ENCODE results near the gene SCUBE1. TPM values are rescaled to one million over a fixed set of nuclear protein-coding genes. Genes with fewer than 3 reads are reported as not detected.

Gene SCUBE1
- total RNA-seq, 2 experiments from 2014 or later: not detected

DNA sequence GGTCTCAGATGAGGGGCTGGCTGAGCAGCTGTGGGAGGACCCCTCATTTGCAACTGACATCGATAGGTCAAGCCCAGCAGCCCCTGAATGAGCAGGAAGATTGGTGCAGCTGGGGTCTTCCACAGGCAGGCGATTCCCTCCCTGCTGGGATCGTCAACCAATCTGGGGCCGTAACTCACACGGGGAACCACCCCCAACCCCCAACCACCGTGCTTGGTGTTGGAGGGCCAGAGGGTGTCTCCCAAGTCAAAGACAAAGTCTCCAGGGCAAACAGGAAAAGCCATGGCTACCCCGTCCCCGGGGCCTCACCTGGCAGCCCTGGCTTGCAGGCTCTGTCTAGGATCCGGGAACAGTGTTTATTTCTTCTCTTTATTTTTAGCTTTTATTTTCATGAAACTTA is 26.9 kb upstream of the SCUBE1 start:
- BruUV-seq (replicated peaks): no TSS peak
- CTCF ChIA-PET (ENCODE audit: unreplicated experiment): no interaction called here
- Histone ChIP-seq H3K4me3 (ENCODE audit: low read depth, low read length, poor library complexity, severe bottlenecking) (no peak overlapping the region), H3K4me1 (ENCODE audit: insufficient read depth, low read length, poor library complexity, severe bottlenecking) (no peaks in the 10 kb centered on the region), H3K27ac (ENCODE audit: low read depth, low read length, poor library complexity, severe bottlenecking) (no peak overlapping the region), H3K4me2 (ENCODE audit: low read length) (no peak overlapping the region), H3K79me2 (ENCODE audit: insufficient read depth, low read depth, low read length) (no peaks in the 10 kb centered on the region), H3K9me2 (ENCODE audit: insufficient read depth, low read length) (no peaks in the 10 kb centered on the region), H4K20me1 (ENCODE audit: insufficient read depth, low read length) (no peaks in the 10 kb centered on the region), H3K9me3 (ENCODE audit: low read length) (no peaks in the 10 kb centered on the region), H3K36me3 (ENCODE audit: insufficient read depth, low read length) (no peaks in the 10 kb centered on the region), H2AFZ (ENCODE audit: low read length) (no peak overlapping the region)
- POLR2A ChIA-PET: interaction anchor here (0.6 kb wide), 2 partner anchors 38 to 466 kb away, joined by 3 to 4 read pairs; no protein-coding TSS in a partner anchor
- intact Hi-C loops (cut with micrococcal nuclease; ENCODE audit: unreplicated experiment): no loop called here
- DNase-seq (ENCODE audit: low spot score): no peak
- no peak for TF ChIP-seq EZH2phosphoT487 (IDR thresholded peaks at IDR 0.05; ENCODE audit: borderline replicate concordance, low read depth, low read length)

DNA sequence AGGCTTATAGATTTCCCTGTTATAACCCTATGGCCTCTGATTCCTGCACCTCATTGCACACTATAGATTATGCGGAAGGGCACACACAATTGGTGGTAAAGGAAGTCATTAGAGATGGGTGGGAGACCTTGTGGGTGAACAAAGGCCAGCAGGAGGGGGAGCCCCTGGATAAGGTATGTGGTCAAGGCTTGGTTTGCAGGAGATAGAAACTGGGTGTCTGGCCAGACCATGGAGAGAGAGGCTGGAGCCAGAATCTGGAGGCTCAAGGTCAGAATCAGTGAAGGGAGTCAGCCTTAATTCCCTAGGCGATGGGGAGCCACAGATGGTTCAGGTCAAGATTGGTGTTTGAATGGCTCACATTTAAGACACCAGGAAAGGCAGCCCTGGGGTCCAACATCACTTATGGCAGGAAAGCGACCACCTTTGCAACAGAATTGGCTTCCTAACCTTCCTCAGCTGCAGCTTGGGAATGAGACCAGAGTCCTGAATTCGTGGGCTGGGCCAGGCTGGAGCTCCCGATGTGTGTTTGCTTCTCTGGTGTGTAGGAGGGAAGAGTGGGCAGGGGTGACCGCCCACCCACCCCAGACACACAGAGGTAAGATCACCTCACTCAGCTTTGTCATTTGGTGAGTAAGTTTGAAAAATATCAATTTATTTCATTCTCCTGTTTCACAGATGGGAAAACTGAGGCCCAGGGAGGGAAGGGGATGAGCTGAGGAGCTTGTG is 22.7 kb upstream of the SCUBE1 start:
- ChIA-PET CTCF (ENCODE audit: unreplicated experiment) (no interaction called here), POLR2A (interaction anchor here (0.9 kb wide), 1 partner anchor 15 kb away, joined by 3 read pairs; no protein-coding TSS in a partner anchor)
- Histone ChIP-seq H4K20me1 (ENCODE audit: insufficient read depth, low read length) (no peaks in the 10 kb centered on the region), H3K9me3 (ENCODE audit: low read length) (no peaks in the 10 kb centered on the region), H3K4me1 (ENCODE audit: insufficient read depth, low read length, poor library complexity, severe bottlenecking) (no peaks in the 10 kb centered on the region), H2AFZ (ENCODE audit: low read length) (no peak overlapping the region), H3K4me2 (ENCODE audit: low read length) (no peak overlapping the region), H3K79me2 (ENCODE audit: insufficient read depth, low read depth, low read length) (no peaks in the 10 kb centered on the region), H3K27ac (ENCODE audit: low read depth, low read length, poor library complexity, severe bottlenecking) (no peak overlapping the region), H3K9me2 (ENCODE audit: insufficient read depth, low read length) (no peaks in the 10 kb centered on the region), H3K4me3 (ENCODE audit: low read depth, low read length, poor library complexity, severe bottlenecking) (no peak overlapping the region), H3K36me3 (ENCODE audit: insufficient read depth, low read length) (no peaks in the 10 kb centered on the region)
- intact Hi-C loops (cut with micrococcal nuclease; ENCODE audit: unreplicated experiment): no loop called here
- TF ChIP-seq EZH2phosphoT487 (IDR thresholded peaks at IDR 0.05; ENCODE audit: borderline replicate concordance, low read depth, low read length): no peak
- TF ChIP-seq, protein P1, sequence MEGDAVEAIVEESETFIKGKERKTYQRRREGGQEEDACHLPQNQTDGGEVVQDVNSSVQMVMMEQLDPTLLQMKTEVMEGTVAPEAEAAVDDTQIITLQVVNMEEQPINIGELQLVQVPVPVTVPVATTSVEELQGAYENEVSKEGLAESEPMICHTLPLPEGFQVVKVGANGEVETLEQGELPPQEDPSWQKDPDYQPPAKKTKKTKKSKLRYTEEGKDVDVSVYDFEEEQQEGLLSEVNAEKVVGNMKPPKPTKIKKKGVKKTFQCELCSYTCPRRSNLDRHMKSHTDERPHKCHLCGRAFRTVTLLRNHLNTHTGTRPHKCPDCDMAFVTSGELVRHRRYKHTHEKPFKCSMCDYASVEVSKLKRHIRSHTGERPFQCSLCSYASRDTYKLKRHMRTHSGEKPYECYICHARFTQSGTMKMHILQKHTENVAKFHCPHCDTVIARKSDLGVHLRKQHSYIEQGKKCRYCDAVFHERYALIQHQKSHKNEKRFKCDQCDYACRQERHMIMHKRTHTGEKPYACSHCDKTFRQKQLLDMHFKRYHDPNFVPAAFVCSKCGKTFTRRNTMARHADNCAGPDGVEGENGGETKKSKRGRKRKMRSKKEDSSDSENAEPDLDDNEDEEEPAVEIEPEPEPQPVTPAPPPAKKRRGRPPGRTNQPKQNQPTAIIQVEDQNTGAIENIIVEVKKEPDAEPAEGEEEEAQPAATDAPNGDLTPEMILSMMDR (conservative IDR thresholded peaks at IDR 0.05; ENCODE audit: low read length): no peak
- no peak for DNase-seq (ENCODE audit: low spot score)
- no TSS peak for BruUV-seq (replicated peaks)

DNA sequence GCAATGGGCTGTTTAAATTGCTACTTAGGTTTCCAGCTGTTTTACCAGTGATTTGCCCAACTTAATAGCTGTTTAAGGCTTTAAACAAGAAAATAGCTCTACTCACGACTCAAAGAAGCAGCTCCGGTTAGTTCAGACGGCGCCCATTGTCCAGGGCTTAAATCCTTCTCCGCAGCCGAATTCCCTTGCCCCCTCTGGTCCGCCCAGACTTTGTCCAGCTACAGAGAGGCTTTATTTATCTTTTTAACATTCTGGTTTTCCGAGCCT is 20.9 kb upstream of the SCUBE1 start:
- no TSS peak for BruUV-seq (replicated peaks)
- no peak overlapping the region for H3K4me2 ChIP-seq (ENCODE audit: low read length)
- no peaks in the 10 kb centered on the region for H4K20me1 ChIP-seq (ENCODE audit: insufficient read depth, low read length)
- no peaks in the 10 kb centered on the region for H3K79me2 ChIP-seq (ENCODE audit: insufficient read depth, low read depth, low read length)
- no peak overlapping the region for H3K4me3 ChIP-seq (ENCODE audit: low read depth, low read length, poor library complexity, severe bottlenecking)
- intact Hi-C loops (cut with micrococcal nuclease; ENCODE audit: unreplicated experiment): no loop called here
- no peaks in the 10 kb centered on the region for H3K4me1 ChIP-seq (ENCODE audit: insufficient read depth, low read length, poor library complexity, severe bottlenecking)
- H2AFZ ChIP-seq (ENCODE audit: low read length): no peak overlapping the region
- no peaks in the 10 kb centered on the region for H3K9me3 ChIP-seq (ENCODE audit: low read length)
- H3K36me3 ChIP-seq (ENCODE audit: insufficient read depth, low read length): no peaks in the 10 kb centered on the region
- H3K27ac ChIP-seq (ENCODE audit: low read depth, low read length, poor library complexity, severe bottlenecking): no peak overlapping the region
- CTCF ChIA-PET (ENCODE audit: unreplicated experiment): no interaction called here
- H3K9me2 ChIP-seq (ENCODE audit: insufficient read depth, low read length): no peaks in the 10 kb centered on the region
- no peak for DNase-seq (ENCODE audit: low spot score)
- POLR2A ChIA-PET: no interaction called here
- TF ChIP-seq EZH2phosphoT487 (IDR thresholded peaks at IDR 0.05; ENCODE audit: borderline replicate concordance, low read depth, low read length): no peak
- TF ChIP-seq, protein P1 (conservative IDR thresholded peaks at IDR 0.05; ENCODE audit: low read length): no peak
